GM12878 (cell line): Measurements from ENCODE around the gene ZNHIT1. TPM values are rescaled to one million over a fixed set of nuclear protein-coding genes. Genes with fewer than 3 reads are reported as not detected.

Experiments
- ATAC-seq: fragments of 200-7000 bp; cut with Tn5 transposase; 3 replicates; pipeline ENCODE4 v1.9.1; 2020; ENCODE audit warnings: mild to moderate bottlenecking, moderate library complexity
- BruUV-seq: library from RNA; stranded (reverse); fragments of 400-500 nt; replicated peaks from 2 replicates; lab custom pipeline; 2021; lab: Mats Ljungman, UMichigan
- CTCF ChIA-PET: fragments of 300-600 bp; sonication (Branson Sonifier 250); formaldehyde crosslinking; extraction: SDS; loops from one replicate; lab custom pipeline; 2021; ENCODE audit warnings: inconsistent platforms; lab: Yijun Ruan, JAX
- POLR2A ChIA-PET: fragments of 350-600 bp; formaldehyde crosslinking; extraction: SDS; loops from one replicate; lab custom pipeline; 2021; ENCODE audit warnings: inconsistent platforms; lab: Charles Lee
- RAD21 ChIA-PET: fragments of 300-600 bp; sonication (Branson Sonifier 250); formaldehyde crosslinking; loops from one replicate; lab custom pipeline; 2023; ENCODE audit warnings: antibody characterized with exemption; ENCODE audit not compliant: unreplicated experiment; lab: Charles Lee
- SMC1A ChIA-PET: fragments of 300-600 bp; sonication (Branson Sonifier 250); formaldehyde crosslinking; loops from one replicate; lab custom pipeline; 2023; ENCODE audit not compliant: unreplicated experiment, uncharacterized antibody; lab: Charles Lee
- DNase-seq: peaks from one replicate; pipeline ENCODE4 v3.0.0-alpha.2; 2011; ENCODE audit warnings: low read depth, low spot score
- FAIRE-seq: peaks from 3 replicates; lab custom pipeline; 2011; peaks lifted over from hg19 to GRCh38; lab: Jason Lieb, UNC
- H2AFZ ChIP-seq: 2 replicates; pipeline ENCODE4 v1.6.0; 2011; ENCODE audit warnings: low read depth, low read length, control low read depth; ENCODE audit not compliant: control insufficient read depth
- H3K27ac ChIP-seq: 2 replicates; pipeline ENCODE4 v1.5.1; 2011; ENCODE audit warnings: control low read depth; ENCODE audit not compliant: control insufficient read depth, insufficient read depth
- H3K27me3 ChIP-seq, 2 experiments: replicated peaks in 1 of 2; 2 replicates each; pipeline versions ENCODE4 v1.6.0 to v1.6.1; 2011; ENCODE audit warnings: low read length in 1 of 2; ENCODE audit not compliant: control insufficient read depth in 2 of 2, insufficient read depth in 2 of 2
- H3K36me3 ChIP-seq, 2 experiments: 2 replicates each; pipeline ENCODE4 v1.5.1; 2011; ENCODE audit warnings: low read length in 1 of 2; ENCODE audit not compliant: control insufficient read depth in 2 of 2, insufficient read depth in 2 of 2
- H3K4me1 ChIP-seq: 2 replicates; pipeline ENCODE4 v1.6.1; 2011; ENCODE audit warnings: mild to moderate bottlenecking, low read length, moderate library complexity, mixed read lengths; ENCODE audit not compliant: control insufficient read depth, insufficient read depth
- H3K4me2 ChIP-seq: 2 replicates; pipeline ENCODE4 v1.6.0; 2011; ENCODE audit warnings: control low read depth; ENCODE audit not compliant: control insufficient read depth, insufficient read depth
- H3K4me3 ChIP-seq: fragments of 200-600 bp; sonication (generic); 2 replicates; pipeline ENCODE4 v1.5.1; 2016
- H3K79me2 ChIP-seq: 2 replicates; pipeline ENCODE4 v1.6.0; 2011; ENCODE audit warnings: low read length; ENCODE audit not compliant: control insufficient read depth, insufficient read depth
- H3K9ac ChIP-seq: 2 replicates; pipeline ENCODE4 v1.8.0; 2011; ENCODE audit warnings: low read length, control low read depth, mixed read lengths; ENCODE audit not compliant: control insufficient read depth, insufficient read depth
- H3K9me3 ChIP-seq: replicated peaks from 3 replicates; pipeline ENCODE4 v1.5.1; 2011; ENCODE audit warnings: mild to moderate bottlenecking, low read length; ENCODE audit not compliant: control insufficient read depth, insufficient read depth
- H4K20me1 ChIP-seq: 2 replicates; pipeline ENCODE4 v1.6.0; 2011; ENCODE audit not compliant: control insufficient read depth, insufficient read depth
- BHLHE40 ChIP-seq, 2 experiments: fragments of 450-650 bp in 1 of 2; IDR thresholded peaks; 2 replicates each; pipeline ENCODE4 v1.6.1; 2011 to 2017; ENCODE audit warnings: low read depth in 2 of 2, borderline replicate concordance in 1 of 2, improper control_type of control experiment in 1 of 2, low read length in 1 of 2, mild to moderate bottlenecking in 1 of 2
- CEBPB ChIP-seq, 2 experiments: fragments of 150-350 bp in 1 of 2; IDR thresholded peaks; 2 replicates each; pipeline ENCODE4 v1.6.1; 2012 to 2014; ENCODE audit warnings: low read depth in 2 of 2, low read length in 2 of 2, borderline replicate concordance in 1 of 2, inconsistent platforms in 1 of 2
- FOXM1 ChIP-seq: IDR thresholded peaks from 2 replicates; pipeline ENCODE4 v1.6.1; 2012; ENCODE audit warnings: low read depth, mild to moderate bottlenecking, inconsistent platforms, low read length, moderate library complexity
- IKZF1 ChIP-seq: fragments of 450-650 bp; conservative IDR thresholded peaks from 2 replicates; pipeline ENCODE4 v1.6.1; 2017; ENCODE audit warnings: antibody characterized with exemption, mild to moderate bottlenecking
- IRF4 ChIP-seq: IDR thresholded peaks from 2 replicates; pipeline ENCODE4 v1.6.1; 2011; ENCODE audit warnings: low read depth, low read length
- JUNB ChIP-seq: IDR thresholded peaks from 2 replicates; pipeline ENCODE4 v1.6.1; 2016; ENCODE audit warnings: antibody characterized with exemption, mild to moderate bottlenecking
- KLF5 ChIP-seq: fragments of 450-650 bp; IDR thresholded peaks from 2 replicates; pipeline ENCODE4 v1.6.1; 2014; ENCODE audit warnings: mild to moderate bottlenecking; ENCODE audit not compliant: partially characterized antibody
- MTA2 ChIP-seq: fragments of 450-650 bp; IDR thresholded peaks from 2 replicates; pipeline ENCODE4 v1.6.1; 2016; ENCODE audit warnings: low read depth, mild to moderate bottlenecking, moderate library complexity
- MYB ChIP-seq: fragments of 150-350 bp; IDR thresholded peaks from 2 replicates; pipeline ENCODE4 v1.6.1; 2014; ENCODE audit warnings: mild to moderate bottlenecking, low read depth, low read length, borderline replicate concordance
- NBN ChIP-seq: fragments of 450-650 bp; IDR thresholded peaks from 2 replicates; pipeline ENCODE4 v1.6.1; 2016
- NFYA ChIP-seq: IDR thresholded peaks from 2 replicates; pipeline ENCODE4 v1.6.1; 2011; ENCODE audit warnings: low read depth, mild to moderate bottlenecking, low read length, improper control_type of control experiment, borderline replicate concordance
- PBX3 ChIP-seq: IDR thresholded peaks from 2 replicates; pipeline ENCODE4 v1.6.1; 2011; ENCODE audit warnings: mild to moderate bottlenecking, low read depth, low read length, moderate library complexity; ENCODE audit not compliant: insufficient replicate concordance
- RAD51 ChIP-seq: fragments of 450-650 bp; IDR thresholded peaks from 2 replicates; pipeline ENCODE4 v1.6.1; 2016; ENCODE audit warnings: moderate library complexity, mild to moderate bottlenecking, inconsistent platforms
- RCOR1 ChIP-seq: conservative IDR thresholded peaks from 2 replicates; pipeline ENCODE4 v1.6.1; 2012; ENCODE audit warnings: low read depth, low read length, improper control_type of control experiment
- TAF1 ChIP-seq: IDR thresholded peaks from 2 replicates; pipeline ENCODE4 v1.6.1; 2011; ENCODE audit warnings: mild to moderate bottlenecking, low read depth, low read length, borderline replicate concordance
- ZBTB11 ChIP-seq: fragments of 450-650 bp; formaldehyde crosslinking; IDR thresholded peaks from 2 replicates; pipeline ENCODE4 v1.5.0; 2022; ENCODE audit warnings: mild to moderate bottlenecking, missing genetic modification characterization
- ZNF217 ChIP-seq: fragments of 450-650 bp; IDR thresholded peaks from 2 replicates; pipeline ENCODE4 v1.6.1; 2017; ENCODE audit warnings: antibody characterized with exemption, mild to moderate bottlenecking
- ZNF274 ChIP-seq: IDR thresholded peaks from one replicate; pipeline ENCODE4 v1.8.0; 2011; ENCODE audit not compliant: insufficient read length, insufficient read depth
- ZNF384 ChIP-seq: IDR thresholded peaks from 2 replicates; pipeline ENCODE4 v1.6.1; 2012; ENCODE audit warnings: low read depth, mild to moderate bottlenecking, low read length, improper control_type of control experiment, borderline replicate concordance
- WGBS: methylation state at CpG from one replicate; pipeline ENCODE4 v1.1.6; 2016; ENCODE audit warnings: low lambda C conversion rate; ENCODE audit not compliant: insufficient replicate concordance, insufficient coverage; ENCODE audit errors: missing lambda C conversion rate; 5-methylcytosine and 5-hydroxymethylcytosine counted together
- in situ Hi-C: fragments of 300-500 bp; cut with MboI; formaldehyde crosslinking; loops from 9 replicates; pipeline ENCODE4 v1.14.3; 2018; ENCODE audit warnings: mixed read lengths
- intact Hi-C: fragments of 100-400 bp; cut with micrococcal nuclease; formaldehyde crosslinking; loops from one replicate; pipeline ENCODE4 v1.14.2; 2022; ENCODE audit not compliant: unreplicated experiment
- polyA plus RNA-seq, 11 experiments: library from polyadenylated mRNA; depleted of rRNA in 4 of 11; unstranded in 6 of 11; stranded (reverse) in 5 of 11; fragments of >200 nt; fragmentation: Nextera tagmentation in 4 of 11; fragmentation: Illumina TruSeq in 1 of 11; extraction: Ambion mirVana in 4 of 11; extraction: Trizol in 1 of 11; gene quantifications; 1 replicate in 1 of 11; 2 replicates in 10 of 11; pipeline versions ENCODE4 v1.2.1 to v1.2.3, GENCODE V29; 2011 to 2016; ENCODE audit warnings: inconsistent platforms in 2 of 11, missing spikeins in 2 of 11, low read depth in 1 of 11
- total RNA-seq, 4 experiments: library from RNA; depleted of rRNA in 3 of 4; stranded (reverse); fragments of >200 nt in 3 of 4; fragmentation: Illumina TruSeq in 1 of 4; extraction: Trizol in 1 of 4; gene quantifications; 2 replicates each; pipeline versions ENCODE4 v1.2.1 to v1.2.3, GENCODE V29; 2013 to 2021
- TF ChIP-seq, protein P1 (sequence below): IDR thresholded peaks from 2 replicates; pipeline ENCODE4 v1.6.1; 2011; ENCODE audit warnings: low read depth, low read length, improper control_type of control experiment, borderline replicate concordance

Gene ZNHIT1
- total and polyA plus RNA-seq, 10 of the 15 experiments (the other 5 are each of a cell fraction or from before 2014, with no cell fraction given), result 3.8 to 79.2 (median 44.5) TPM

DNA sequence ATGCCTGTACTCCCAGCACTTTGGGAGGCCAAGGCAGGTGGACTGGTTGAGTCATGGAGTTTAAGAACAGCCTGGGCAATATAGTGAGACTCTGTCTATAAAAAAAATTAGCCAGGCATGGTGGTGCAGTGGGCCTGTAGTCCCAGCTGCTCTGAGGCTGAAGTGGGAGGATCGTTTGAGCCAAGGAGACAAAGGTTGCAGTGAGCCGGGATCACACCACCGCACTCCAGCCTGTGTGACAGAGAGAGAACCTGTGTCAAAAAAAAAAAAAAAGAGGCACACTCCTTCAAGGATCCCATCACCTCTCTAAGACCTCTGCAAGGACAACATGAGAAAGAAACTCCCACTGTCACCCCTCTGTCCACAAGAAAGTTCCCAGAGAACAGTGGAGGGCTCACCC is 42.3 kb upstream of the ZNHIT1 start:
- no peaks in the 10 kb centered on the region for H3K4me1 ChIP-seq
- no peaks in the 10 kb centered on the region for H3K36me3 ChIP-seq
- no peak overlapping the region for H2AFZ ChIP-seq
- BruUV-seq, result no TSS peak
- H3K9me3 ChIP-seq, result no peaks in the 10 kb centered on the region; the same call in 2 of the 3 replicates
- WGBS, result 42% methylated on average over 2 of the region's 3 CpGs
- intact Hi-C loops, result no loop called here
- peaks cover 23 to 27% of the 10 kb centered on the region in 2 experiments for H3K27me3 ChIP-seq
- CTCF ChIA-PET, result interaction anchor here (0.6 to 2.5 kb wide), 3 partner anchors 20 to 81 kb away, joined by 3 to 10 read pairs (median 4); no protein-coding TSS in a partner anchor
- H3K4me3 ChIP-seq, result no peak overlapping the region
- RAD21 ChIA-PET, result interaction anchor here (2.4 kb wide), 1 partner anchor 32 kb away, joined by 15 read pairs; no protein-coding TSS in a partner anchor
- DNase-seq, result no peak
- FAIRE-seq, result no peak
- H3K9ac ChIP-seq, result no peak overlapping the region
- SMC1A ChIA-PET, result no interaction called here
- no peaks in the 10 kb centered on the region for H3K79me2 ChIP-seq
- no peak overlapping the region for H3K4me2 ChIP-seq
- no peak for TF ChIP-seq KLF5
- no peak for TF ChIP-seq JUNB
- no peak for TF ChIP-seq IKZF1
- TF ChIP-seq TAF1, result no peak
- no peak for TF ChIP-seq CEBPB (IDR thresholded peaks at IDR 0.05; ENCODE audit: borderline replicate concordance in 1 of 2, low read depth in 2 of 2, low read length in 2 of 2)
- TF ChIP-seq IRF4, result no peak
- no peak for TF ChIP-seq RCOR1
- TF ChIP-seq RAD51, result no peak
- no peak for TF ChIP-seq MTA2
- TF ChIP-seq, protein P1, sequence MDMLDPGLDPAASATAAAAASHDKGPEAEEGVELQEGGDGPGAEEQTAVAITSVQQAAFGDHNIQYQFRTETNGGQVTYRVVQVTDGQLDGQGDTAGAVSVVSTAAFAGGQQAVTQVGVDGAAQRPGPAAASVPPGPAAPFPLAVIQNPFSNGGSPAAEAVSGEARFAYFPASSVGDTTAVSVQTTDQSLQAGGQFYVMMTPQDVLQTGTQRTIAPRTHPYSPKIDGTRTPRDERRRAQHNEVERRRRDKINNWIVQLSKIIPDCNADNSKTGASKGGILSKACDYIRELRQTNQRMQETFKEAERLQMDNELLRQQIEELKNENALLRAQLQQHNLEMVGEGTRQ, result no peak
- no peak for TF ChIP-seq NBN
- no peak for TF ChIP-seq ZNF384
- TF ChIP-seq FOXM1, result no peak
- no peak for TF ChIP-seq ZNF217
- TF ChIP-seq MYB, result no peak
- no peak for TF ChIP-seq ZBTB11
- no peak for TF ChIP-seq NFYA
- TF ChIP-seq BHLHE40 (IDR thresholded peaks at IDR 0.05; ENCODE audit: borderline replicate concordance in 1 of 2, low read depth in 2 of 2, low read length in 1 of 2), result no peak
- no peak for TF ChIP-seq PBX3
- TF ChIP-seq ZNF274, result no peak
- in situ Hi-C loops, result no loop called here
- ATAC-seq, result no peak
- H4K20me1 ChIP-seq, result no peaks in the 10 kb centered on the region
- H3K27ac ChIP-seq, result no peak overlapping the region
- POLR2A ChIA-PET, result no interaction called here
